GM21576 (cell line): Measurements from ENCODE around the gene PADI1.

Source experiments
- ATAC-seq: cut with Tn5 transposase; IDR thresholded peaks from one replicate; pipeline ENCODE4 v1.9.1; 2021; ENCODE audit warnings: mild to moderate bottlenecking, moderate library complexity; ENCODE audit not compliant: unreplicated experiment

PADI1 gene

GRCh38 chr1:17196496-17197185 lies 8.3 kb upstream of the PADI1 start:
- ATAC-seq: no peak

GRCh38 chr1:17197696-17198095 lies 7.2 kb upstream of the PADI1 start:
- ATAC-seq: no peak

- ATAC-seq: no peak
Measured at GRCh38 chr1:17198476-17199258, 6.3 kb upstream of the PADI1 start.

- ATAC-seq: no peak
Measured at GRCh38 chr1:17199267-17200044, 5.5 kb upstream of the PADI1 start.

GRCh38 chr1:17200246-17200645 lies 4.7 kb upstream of the PADI1 start:
- ATAC-seq: no peak

- ATAC-seq: no peak
Measured at GRCh38 chr1:17200756-17201155, 4.2 kb upstream of the PADI1 start.

GRCh38 chr1:17201201-17202021 lies 3.5 kb upstream of the PADI1 start:
- no peak for ATAC-seq

- ATAC-seq: no peak
Measured at GRCh38 chr1:17205652-17206051, 724 bp downstream of the PADI1 start.

GRCh38 chr1:17206196-17206595 lies 1.3 kb downstream of the PADI1 start:
- ATAC-seq: no peak

GRCh38 chr1:17207046-17207445 lies 2.1 kb downstream of the PADI1 start:
- ATAC-seq: peak; percentile 51

GRCh38 chr1:17207540-17207939 lies 2.6 kb downstream of the PADI1 start:
- no peak for ATAC-seq

- ATAC-seq: peak; percentile 44
Measured at GRCh38 chr1:17207966-17208418, 3.1 kb downstream of the PADI1 start.

- no peak for ATAC-seq
Measured at GRCh38 chr1:17208546-17208945, 3.6 kb downstream of the PADI1 start.

- ATAC-seq: no peak
Measured at GRCh38 chr1:17209430-17209829, 4.5 kb downstream of the PADI1 start.

- ATAC-seq: no peak
Measured at GRCh38 chr1:17210176-17210575, 5.2 kb downstream of the PADI1 start.

GRCh38 chr1:17211377-17211776 lies 6.4 kb downstream of the PADI1 start:
- ATAC-seq: no peak

- no peak for ATAC-seq
Measured at GRCh38 chr1:17212009-17212408, 7.1 kb downstream of the PADI1 start.

GRCh38 chr1:17212487-17213121 lies 7.7 kb downstream of the PADI1 start:
- no peak for ATAC-seq

- ATAC-seq: no peak
Measured at GRCh38 chr1:17213148-17213781, 8.3 kb downstream of the PADI1 start.

- ATAC-seq: no peak
Measured at GRCh38 chr1:17213782-17214148, 8.8 kb downstream of the PADI1 start.
